VCaP (cell line): Measurements from ENCODE around the gene CDKN2B.
"Not testable (repeated sequence)": the region's sequence is repeated elsewhere in the genome, so short reads cannot be mapped to it uniquely, and the experiment has no call there.

ENCODE experiments used
- H3K27ac ChIP-seq: fragments of 450-650 bp; 2 replicates; pipeline ENCODE4 v1.5.1; 2017
- TF ChIP-seq, protein P1 (sequence below): fragments of 450-650 bp; conservative IDR thresholded peaks from 2 replicates; pipeline ENCODE4 v1.5.1; 2017; ENCODE audit warnings: mild to moderate bottlenecking, moderate library complexity

CDKN2B gene, protein sequence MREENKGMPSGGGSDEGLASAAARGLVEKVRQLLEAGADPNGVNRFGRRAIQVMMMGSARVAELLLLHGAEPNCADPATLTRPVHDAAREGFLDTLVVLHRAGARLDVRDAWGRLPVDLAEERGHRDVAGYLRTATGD

GRCh38 chr9:22008717-22009505, at the start of gene CDKN2B:
CDKN2B (minus strand) TSS chr9:22009305; CDS start chr9:22008953, 352 bp downstream.
- H3K27ac ChIP-seq, result peak within 1 kb of the TSS; percentile 65
- TF ChIP-seq, protein P1, sequence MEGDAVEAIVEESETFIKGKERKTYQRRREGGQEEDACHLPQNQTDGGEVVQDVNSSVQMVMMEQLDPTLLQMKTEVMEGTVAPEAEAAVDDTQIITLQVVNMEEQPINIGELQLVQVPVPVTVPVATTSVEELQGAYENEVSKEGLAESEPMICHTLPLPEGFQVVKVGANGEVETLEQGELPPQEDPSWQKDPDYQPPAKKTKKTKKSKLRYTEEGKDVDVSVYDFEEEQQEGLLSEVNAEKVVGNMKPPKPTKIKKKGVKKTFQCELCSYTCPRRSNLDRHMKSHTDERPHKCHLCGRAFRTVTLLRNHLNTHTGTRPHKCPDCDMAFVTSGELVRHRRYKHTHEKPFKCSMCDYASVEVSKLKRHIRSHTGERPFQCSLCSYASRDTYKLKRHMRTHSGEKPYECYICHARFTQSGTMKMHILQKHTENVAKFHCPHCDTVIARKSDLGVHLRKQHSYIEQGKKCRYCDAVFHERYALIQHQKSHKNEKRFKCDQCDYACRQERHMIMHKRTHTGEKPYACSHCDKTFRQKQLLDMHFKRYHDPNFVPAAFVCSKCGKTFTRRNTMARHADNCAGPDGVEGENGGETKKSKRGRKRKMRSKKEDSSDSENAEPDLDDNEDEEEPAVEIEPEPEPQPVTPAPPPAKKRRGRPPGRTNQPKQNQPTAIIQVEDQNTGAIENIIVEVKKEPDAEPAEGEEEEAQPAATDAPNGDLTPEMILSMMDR, result peak; percentile 99

DNA sequence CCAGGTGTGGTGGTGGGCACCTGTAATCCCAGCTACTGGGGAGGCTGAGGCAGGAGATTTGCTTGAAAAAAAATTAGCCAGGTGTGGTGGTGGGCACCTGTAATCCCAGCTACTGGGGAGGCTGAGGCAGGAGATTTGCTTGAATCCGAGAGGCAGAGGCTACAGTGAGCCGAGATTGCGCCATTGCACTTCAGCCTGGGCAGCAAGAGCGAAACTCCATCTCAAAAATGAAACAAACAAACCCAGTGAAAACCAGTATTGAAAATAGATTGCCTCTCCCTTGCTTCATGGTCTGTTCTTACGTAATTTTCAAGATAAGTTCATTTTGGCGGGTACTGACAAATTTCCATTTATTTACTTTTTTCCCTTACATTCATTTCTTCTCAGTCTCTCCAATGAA, 48.9 kb upstream of the CDKN2B start:
- not testable (repeated sequence) for H3K27ac ChIP-seq

DNA sequence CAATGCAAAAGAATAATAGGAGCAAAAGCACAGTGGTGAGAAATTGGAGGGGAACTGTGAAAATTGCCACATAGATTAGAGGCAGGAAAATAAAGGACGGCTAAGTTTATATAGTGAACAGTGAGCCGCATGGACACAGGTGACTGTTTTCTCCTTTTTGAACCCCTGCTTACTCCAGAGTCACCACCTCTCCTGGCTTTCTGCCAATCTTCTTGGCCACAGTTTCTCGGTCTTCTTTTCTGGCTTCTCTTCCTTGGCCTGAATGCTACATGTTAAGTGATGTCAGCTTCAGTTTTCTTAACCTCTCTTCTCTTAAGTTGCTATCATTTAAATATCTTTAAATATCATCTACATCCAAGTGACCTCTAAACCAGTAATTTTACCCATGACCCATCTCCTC, 47.3 kb upstream of the CDKN2B start:
- H3K27ac ChIP-seq, result no peak overlapping the region
- TF ChIP-seq, protein P1, result no peak

GRCh38 chr9:22055090-22055489, 46.0 kb upstream of the CDKN2B start:
- TF ChIP-seq, protein P1, result no peak
- H3K27ac ChIP-seq, result no peak overlapping the region

DNA sequence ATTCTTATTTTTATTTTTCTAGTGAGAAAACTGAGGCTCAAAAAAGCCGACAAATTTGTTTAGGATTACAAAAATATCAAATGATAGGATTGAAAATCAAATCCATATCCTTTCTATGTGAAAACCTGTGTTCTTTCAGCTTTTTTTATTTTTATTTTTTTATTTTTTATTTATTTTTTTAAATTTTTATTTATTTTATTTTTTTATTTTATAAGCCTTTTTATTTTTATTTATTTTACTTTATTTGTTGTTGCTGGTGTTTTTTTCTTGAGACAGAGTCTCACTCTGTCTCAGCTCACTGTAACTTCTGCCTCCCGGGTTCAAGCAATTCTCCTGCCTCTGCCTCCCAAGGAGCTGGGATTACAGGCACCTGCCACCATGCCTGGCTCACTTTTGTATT, 45.4 kb upstream of the CDKN2B start:
- TF ChIP-seq, protein P1, result no peak
- no peak overlapping the region for H3K27ac ChIP-seq

DNA sequence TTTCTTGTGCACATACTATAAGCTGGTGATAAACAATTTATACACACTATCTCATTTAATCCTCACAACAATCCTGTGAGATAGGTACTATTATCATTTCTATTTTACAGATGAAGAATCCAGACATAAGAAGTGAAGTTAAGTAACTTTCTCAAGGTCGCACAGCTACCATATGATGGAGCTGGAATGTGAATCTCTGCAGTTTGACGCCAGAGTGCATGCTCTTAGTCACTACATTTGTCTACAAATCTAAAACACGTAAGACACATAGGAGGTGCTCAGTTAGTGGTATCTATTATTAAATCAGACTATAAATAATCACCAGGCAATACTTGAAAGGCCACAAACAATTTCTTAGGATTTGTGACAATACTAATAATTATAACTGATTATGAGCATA, 45.0 kb upstream of the CDKN2B start:
- no peak overlapping the region for H3K27ac ChIP-seq
- TF ChIP-seq, protein P1, result no peak

DNA sequence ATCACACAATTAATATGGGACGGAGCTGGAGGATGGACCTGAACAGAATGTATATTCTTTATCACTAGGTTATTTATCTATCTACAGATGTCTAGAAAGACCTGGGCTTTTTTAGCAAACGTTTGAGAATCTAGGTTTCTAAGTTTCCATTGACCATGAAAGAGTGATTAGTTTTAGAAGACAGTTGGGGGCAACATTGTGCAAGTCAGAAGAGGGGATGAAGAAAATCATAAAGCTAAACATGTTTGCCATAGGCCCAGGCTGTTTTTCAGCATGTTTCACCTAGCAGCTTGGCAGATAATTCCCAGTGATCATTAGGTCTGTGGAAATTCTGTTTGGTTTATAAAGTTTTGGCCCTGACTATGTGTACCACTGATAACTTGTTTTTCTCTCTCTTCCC, 44.1 kb upstream of the CDKN2B start:
- TF ChIP-seq, protein P1, result no peak
- no peak overlapping the region for H3K27ac ChIP-seq

DNA sequence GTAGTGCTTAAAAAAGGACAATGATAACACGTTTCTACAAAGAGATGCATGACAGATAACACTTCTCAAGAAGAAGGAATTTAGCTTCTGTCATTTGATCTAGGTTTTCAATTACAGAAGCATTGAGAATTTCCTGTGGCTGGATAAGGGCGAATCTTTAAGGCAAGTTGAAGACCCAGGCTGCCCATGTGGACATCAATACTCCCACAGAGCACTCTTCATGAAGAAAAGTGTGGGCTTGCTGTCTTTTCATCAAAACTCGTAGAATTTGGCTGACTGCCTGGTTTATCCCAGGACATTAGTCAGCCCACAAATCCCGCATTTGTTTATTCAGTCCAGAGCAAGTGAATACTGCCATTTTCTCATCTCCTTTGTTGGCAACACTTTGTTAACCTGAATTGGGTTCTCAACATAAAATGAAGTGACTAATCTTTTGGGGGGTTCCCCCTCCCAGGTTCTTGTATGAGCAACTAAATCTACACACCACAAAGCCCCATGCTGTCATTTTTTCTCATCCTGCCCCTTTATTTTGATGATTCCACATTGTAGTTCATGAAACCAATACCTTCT, 43.4 kb upstream of the CDKN2B start:
- no peak overlapping the region for H3K27ac ChIP-seq

More for the DNA sequence above, 43.4 kb upstream of the CDKN2B start:
- TF ChIP-seq, protein P1, result no peak
